ENCODE measurements around the gene MPZ.
A peak's percentile ranks its signal among the peaks of the same experiment; 100 is the strongest.
"Not testable (repeated sequence)": the region's sequence is repeated elsewhere in the genome, so short reads cannot be mapped to it uniquely, and the experiment has no call there.

MPZ gene

DNA sequence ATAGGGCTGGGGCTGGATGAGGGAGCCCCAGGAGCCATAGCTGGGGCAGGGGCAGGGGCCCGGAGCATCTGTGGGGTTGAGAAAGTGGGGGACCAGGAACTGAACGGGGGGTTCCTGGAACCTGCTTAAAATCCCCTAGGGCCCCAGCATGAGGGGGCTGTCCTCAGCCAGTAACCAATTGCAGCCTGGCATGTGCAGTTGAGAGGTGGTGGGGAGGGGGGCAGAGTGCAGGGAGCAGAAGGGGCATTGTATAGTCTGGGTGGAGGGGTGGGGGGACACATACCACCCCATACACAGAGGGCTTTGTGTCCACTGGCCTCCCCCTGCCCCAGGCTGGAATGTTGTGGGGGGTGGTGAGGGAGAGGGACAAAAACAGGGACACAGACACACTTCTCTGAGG is at the start of gene MPZ:
Gene MPZ, minus strand, starts transcription at position 101 of the 400 bp plus-strand sequence. Its CDS starts 63 bp downstream, at position 38.
- DNase-seq (ENCODE audit: low read depth), result no peak

DNA sequence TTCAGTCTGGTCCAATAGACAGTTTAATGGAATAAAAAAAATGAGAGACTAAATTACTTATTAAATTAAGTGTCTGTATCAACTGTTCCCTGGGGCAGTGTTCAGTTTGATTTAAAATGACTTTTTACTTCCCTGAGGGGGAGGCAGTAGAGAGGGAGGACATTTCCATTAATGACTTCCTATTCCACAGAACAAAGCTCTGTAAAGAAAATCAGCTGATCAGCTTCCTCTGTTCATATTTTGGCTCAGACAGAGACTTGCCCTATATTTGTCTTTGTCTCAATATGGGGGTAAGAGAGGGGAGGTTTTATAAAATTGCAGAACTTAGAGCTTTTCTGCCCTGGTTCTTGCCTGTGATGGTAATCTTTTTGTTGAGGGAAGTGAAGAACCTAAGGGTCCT is 49.5 kb upstream of the MPZ start:
- DNase-seq (ENCODE audit: low read depth), result no peak

DNA sequence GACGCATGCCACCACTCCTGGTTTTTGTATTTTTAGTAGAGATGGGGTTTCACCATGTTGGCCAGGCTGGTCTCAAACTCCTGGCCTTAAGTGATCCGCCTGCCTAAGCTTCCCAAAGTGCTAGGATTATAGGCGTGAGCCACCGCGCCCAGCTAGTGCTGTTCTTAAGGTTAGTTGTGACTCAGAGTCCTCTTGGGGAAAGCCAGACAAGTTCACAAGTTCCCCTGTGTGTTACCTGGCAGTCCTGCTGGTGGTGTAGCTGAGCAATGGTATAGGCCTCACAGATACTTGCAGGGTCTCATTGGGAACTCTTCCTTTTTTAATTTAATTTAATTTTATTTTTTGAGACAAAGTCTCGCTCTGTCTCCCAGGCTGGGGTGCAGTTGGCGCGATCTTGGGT is 47.3 kb upstream of the MPZ start:
- DNase-seq (ENCODE audit: low read depth), result no peak

DNA sequence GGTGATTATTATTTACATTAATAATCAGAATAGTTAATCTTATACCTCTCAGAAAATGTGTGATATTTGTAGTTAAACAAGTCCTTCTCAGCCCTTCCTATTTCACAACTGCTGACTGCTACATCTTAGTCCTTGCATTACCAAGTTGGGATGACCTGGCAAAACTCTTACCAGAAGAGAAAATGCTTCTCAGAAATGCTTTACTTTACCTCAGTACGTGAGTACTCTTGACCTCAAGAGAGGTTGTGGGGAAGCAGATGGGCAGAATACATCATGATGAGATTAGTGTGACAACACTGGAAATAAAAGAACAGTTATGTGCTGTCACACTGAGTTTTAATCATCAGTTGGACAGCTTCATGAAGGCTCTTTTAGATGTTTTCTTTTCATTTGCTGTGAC is 41.7 kb upstream of the MPZ start:
- no peak for DNase-seq (ENCODE audit: low read depth)

DNA sequence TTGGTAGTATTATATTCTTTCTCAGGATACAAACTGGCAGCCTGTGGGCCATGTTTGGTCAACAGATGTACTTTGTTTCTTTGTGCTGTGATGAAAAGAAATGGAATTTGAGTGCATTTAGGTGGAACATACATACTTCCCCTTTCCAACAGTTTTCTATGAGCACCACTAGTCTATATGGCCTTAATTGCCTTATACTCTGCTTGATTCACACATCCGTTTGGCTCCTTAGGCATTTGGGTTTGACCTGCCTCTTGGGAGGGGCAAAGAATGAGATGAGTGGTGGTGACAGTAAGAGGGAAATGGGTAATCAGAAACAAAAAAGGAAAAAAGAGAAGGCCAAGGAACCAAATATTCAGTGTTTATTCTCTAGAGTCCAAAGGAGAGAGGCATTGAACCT is 40.9 kb upstream of the MPZ start:
- no peak for DNase-seq (ENCODE audit: low read depth)

DNA sequence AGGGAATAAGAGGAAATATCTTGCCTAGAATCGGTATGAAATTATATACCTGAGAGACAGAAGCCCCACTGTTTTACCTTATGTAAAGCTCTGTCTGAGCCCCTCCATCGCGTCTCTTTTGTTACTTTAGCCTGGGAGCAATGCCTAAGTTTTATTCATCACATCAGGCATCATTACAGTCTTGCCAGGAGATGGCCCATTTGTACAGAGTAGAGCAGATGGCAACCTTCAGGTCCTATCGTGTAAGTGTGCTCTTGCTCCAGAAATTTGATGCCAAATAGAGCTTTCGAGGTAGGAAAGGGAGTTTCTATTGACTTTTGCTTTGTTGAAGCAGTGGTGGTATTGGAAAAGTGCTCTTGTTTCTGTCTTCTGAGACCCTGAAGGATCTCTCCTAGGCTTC is 33.1 kb upstream of the MPZ start:
- DNase-seq (ENCODE audit: low read depth), result no peak

DNA sequence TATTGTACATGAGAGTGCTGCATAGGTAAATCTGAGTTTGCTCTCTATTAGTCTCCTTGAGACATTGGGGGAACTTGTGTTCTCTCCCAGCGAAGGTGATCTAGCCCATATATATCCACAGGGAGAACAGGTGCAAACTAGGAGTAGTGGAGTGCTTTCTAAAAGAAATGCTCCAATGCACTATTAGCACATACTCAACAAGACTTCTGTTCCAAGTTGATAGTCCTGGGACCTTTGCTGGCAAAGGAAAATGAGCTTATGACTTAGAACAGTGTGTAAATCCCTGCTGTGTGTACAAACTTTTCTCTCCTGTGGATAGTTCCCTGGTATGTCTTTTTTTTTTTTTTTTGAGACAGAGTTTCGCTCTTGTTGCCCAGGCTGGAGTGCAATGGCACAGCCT is 32.4 kb upstream of the MPZ start:
- DNase-seq (ENCODE audit: low read depth), result no peak

DNA sequence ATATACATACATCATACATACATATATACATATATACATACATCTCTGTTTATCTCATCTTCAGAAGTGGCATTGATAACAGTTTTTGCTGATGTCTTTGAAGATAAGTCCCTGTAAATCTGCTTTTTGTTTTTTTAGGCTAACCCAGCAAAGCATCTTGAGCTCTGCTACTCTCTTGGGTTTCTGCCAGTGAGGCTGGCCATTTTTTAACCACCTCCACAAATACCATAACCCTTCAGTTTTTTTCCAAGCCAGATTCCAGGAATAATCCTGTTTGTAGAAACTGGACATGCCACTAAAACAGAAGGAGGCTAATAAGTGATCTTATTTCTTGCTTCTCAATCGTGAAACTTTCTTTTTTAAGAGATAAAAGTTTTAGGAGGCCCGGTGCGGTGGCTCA is 26.0 kb upstream of the MPZ start:
- DNase-seq (ENCODE audit: low read depth), result no peak

DNA sequence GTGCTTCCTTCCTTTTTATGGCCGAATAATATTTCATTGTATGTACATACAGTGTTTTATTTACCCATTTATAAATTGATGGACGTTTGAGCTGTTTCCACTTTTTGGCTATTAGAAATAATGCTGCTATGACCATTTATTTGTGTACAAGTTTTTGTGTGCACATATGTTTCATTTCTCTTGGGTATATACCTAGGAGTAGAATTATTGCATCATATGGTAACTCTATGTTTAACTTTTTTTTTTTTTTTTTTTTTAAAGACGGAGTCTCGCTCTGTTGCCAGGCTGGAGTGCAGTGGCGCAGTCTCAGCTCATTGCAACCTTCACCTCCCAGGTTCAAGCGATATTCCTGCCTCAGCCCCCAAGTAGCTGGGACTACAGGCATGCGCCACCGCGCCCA is 23.4 kb upstream of the MPZ start:
- DNase-seq (ENCODE audit: low read depth), result no peak

DNA sequence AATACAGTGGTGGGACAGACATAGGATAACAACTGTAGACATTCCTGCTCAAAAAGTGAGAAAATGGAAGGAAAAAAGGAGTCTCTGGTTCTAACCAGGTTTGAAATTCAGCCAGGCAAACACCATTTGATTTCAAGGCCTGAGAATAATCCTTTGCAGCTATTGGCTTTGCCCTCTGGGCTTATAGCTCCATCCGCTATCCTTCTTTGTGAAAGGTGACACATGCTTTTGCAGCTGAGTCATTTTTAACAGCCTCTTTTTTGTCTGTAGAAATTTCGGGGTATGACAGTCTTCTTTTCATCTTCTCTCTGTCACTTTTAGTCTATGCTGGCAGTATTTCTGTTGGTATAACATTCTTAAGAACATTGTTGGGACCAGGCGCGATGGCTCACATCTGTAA is 20.6 kb upstream of the MPZ start:
- no peak for DNase-seq (ENCODE audit: low read depth)

DNA sequence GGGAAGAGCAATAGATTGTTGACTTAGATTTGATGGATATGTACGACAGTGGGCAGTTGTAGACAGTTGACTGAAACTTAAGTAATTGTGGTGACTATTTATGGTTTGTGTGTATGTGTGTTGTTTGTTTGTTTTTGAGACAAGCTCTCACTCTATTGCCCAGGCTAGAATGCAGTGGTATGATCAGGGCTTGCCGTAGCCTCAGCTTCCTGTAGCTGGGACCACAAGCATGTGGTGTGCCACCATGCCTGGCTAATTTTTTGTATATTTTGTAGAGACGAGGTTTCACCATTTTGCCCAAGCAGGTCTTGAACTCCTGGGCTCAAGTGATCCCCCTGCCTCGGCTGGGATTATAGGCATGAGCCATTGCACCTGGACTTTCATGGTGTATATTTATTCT is 14.3 kb upstream of the MPZ start:
- DNase-seq (ENCODE audit: low read depth), result no peak

DNA sequence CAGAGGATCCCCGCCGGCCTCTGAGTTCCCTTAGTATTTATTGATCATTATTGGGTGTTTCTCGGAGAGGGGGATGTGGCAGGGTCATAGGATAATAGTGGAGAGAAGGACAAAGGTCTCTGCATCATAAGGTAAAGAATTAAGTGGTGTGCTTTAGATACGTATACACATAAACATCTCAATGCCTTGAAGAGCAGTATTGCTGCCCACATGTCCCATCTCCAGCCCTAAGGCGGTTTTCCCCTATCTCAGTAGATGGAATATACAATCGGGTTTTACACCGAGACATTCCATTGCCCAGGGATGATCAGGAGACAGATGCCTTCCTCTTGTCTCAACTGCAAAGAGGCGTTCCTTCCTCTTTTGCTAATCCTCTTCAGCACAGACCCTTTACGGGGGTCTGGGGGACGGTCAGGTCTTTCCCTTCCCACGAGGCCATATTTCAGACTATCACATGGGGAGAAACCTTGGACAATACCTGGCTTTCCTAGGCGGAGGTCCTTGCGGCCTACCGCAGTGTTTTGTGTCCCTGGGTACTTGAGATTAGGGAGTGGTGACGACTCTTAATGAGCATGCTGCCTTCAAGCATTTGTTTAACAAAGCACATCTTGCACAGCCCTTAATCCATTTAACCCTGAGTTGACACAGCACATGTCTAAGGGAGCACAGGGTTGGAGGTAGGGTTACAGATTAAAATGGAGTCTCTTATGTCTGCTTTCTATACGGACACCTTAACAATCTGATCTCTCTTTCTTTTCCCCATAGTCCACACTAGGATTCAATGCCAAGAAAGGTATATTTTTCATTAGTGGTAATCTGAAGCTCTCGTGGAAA is 6.3 kb upstream of the MPZ start:
- not testable (repeated sequence) for DNase-seq (ENCODE audit: low read depth)

DNA sequence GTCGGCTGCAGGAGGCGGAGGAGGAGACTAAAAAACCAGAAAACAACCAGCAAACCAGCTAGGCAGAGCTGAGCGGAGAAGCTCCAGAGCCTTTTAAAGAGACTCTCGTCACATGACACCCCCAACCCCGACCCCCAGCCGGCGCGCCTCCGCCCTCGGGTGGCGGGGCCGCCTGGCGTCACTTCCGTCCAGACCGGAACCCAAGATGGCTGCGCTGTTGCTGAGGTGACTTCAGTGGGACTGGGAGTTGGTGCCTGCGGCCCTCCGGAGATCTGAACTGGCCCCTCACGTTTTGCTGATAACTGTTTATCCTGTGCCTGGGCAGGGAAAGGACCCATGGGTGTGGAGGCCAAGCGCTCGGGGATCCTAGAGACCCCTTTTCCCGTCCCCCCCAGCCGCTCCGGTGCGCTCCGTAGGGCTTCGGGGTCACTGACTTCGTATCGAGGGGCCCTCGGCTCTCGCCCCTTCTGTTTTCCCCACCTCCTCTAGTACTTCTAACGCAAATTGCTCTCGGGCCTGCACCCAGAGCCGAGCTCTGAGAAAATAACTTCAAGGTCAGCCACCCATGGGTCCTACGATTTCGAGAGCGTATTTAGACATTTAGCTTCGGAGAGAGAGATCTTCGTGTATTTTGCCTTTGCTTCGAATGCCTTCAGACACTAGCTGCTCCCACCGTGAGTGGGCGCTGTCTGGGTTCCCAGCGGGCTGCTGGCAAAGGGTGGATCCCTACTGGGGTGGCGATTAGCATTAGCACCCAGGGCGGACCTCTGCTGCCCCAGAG is 4.6 kb upstream of the MPZ start, which contains the start of gene SDHC:
Gene SDHC, plus strand, starts transcription at position 181 of the 781 bp plus-strand sequence. Its CDS starts 25 bp downstream, at position 206.
- DNase-seq (ENCODE audit: low read depth), result peak; percentile 60

DNA sequence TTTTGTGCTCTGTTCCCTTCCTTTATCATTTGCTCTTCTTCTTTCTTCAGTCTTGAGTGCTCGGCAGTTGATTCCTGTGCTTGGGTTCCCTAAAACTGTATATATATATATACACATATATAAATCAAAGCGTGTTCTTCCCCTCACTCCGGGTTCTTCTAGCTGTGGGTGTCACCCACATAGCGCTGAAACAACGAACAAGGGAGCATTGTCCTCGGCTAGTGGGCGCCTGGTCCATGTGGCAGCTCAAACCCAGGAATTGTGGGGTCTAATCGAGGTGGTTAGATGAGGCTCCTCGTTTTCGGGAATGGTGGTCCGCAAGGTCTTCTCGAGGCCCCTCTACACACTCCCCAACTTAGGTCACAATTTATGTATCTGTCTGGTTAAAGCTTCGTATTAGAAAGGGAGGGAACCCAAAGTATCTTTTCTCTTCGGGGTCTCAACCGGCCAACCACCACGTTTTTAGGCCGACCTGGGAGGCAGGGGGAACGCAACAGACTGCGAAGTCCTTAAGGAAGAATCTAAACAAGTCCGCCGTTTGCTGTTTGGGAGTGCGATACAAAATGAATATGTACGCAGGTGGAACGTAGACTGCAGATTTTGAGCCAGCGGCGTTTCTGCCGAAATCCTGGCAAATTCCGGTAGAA is 3.9 kb upstream of the MPZ start:
- DNase-seq (ENCODE audit: low read depth), result no peak

DNA sequence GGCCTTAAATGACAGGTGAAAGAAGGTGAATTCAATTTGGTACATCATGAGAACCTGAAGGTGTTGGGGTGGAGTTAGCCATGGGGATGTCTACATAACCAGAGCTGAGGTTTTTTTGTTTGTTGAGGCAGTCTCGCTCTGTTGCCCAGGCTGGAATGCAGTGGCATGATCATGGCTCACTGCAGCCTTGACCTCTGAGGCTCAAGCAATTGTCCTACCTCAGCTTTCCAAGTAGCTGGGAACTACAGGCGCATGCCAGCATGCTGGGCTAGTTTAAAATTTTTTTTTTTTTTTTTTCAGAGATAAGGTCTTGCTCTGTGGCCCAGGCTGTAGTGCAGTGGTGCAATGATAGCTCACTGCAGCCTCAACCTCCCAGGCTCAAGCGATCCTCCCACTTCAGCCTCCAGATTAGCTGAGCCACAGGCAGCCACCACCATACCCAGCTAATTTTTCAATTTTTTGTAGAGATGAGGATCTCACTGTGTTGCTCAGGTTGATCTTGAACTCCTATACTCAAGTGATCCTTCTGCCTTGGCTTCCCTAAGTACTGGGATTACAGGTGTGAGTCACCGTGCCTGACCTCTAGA is 1.9 kb upstream of the MPZ start:
- no peak for DNase-seq (ENCODE audit: low read depth)

DNA sequence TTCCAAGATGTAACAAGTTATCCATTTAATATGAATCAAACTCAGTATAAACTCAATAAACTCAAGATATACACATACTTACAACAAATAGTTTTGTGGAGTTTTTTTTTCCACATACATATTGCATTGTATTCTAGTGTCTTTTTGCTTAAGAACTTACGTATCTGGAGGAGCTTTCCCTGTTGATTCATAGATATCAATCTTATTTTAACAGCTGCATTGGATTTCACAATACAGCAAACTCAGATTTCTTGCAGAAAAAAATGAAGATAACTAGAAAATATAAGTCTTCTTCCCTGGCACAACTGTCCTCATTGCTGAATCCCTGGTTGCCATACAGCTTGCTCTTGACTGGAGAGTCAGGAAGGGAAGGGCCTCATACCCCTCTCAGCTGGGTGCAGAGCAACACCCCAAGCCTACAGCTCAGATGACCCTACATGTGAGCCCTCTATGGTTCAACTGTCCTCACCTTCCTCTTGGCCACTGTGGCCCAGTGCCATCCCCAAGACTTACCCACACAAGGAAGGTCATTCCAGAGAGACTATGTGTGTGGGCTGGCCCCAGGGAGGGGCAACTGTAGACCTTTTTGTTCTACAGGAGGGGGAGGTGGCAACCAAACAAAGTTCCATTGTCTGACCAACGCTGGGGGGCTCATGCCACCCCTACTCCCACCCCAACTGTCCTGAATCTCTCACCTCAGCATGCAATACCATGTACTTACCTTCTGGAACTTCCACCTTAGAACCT is 1.7 kb downstream of the MPZ start:
- DNase-seq (ENCODE audit: low read depth), result no peak

DNA sequence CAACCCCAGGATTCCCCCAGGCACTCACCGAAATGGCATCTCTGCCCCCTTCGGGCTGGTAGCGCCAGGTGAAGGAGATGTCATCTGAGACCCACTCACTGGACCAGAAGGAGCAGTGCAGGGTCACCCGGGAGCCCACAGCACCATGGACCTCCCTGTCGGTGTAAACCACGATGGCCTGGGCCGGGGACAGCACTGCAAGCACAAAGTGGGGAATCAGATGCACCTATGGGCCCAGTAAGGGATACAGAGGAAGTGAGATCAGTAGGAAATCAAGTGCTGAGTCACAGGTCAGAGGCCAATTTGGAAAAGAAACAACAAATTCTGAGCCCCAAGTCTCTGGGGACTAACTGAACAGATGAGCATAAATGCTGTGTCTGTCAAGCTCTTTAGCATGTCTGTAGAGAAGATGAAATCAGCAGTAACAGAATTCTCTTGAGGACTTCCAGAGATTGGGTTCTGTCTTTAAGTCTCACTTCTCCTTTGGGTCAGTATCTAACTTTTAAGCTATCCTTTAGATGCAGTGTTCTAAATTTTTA is 2.5 kb downstream of the MPZ start:
- no peak for DNase-seq (ENCODE audit: low read depth)

DNA sequence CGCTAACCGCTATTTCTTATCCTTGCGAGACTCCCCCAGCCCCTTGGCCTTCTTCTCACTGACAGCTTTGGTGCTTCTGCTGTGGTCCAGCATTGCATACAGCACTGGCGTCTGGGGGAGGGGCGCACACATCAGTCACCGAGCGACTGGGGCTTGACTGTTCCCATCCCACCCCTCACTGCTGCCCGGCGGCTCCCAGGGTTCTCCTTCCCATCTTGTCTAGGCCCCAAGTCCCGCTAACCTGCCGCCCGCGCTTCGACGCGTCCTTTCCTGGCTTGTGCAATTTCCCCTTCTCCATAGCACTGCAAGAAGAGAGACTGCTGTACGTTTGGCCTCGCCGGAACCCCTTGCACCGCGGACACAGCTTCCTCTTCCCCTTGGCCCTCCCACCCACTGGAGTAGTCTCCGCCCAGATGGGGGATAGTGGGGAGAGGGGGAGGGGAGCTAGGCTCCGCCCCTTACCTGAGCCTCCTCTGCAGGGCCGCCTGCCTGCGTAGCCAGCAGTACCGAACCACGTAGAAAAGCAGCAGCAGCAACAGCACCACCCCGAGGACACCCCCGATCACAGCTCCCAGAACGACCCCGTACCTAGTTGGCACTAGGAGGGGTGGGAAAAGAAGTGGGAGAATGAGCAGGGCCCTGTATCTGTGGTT is 3.8 kb downstream of the MPZ start:
- no peak for DNase-seq (ENCODE audit: low read depth)

DNA sequence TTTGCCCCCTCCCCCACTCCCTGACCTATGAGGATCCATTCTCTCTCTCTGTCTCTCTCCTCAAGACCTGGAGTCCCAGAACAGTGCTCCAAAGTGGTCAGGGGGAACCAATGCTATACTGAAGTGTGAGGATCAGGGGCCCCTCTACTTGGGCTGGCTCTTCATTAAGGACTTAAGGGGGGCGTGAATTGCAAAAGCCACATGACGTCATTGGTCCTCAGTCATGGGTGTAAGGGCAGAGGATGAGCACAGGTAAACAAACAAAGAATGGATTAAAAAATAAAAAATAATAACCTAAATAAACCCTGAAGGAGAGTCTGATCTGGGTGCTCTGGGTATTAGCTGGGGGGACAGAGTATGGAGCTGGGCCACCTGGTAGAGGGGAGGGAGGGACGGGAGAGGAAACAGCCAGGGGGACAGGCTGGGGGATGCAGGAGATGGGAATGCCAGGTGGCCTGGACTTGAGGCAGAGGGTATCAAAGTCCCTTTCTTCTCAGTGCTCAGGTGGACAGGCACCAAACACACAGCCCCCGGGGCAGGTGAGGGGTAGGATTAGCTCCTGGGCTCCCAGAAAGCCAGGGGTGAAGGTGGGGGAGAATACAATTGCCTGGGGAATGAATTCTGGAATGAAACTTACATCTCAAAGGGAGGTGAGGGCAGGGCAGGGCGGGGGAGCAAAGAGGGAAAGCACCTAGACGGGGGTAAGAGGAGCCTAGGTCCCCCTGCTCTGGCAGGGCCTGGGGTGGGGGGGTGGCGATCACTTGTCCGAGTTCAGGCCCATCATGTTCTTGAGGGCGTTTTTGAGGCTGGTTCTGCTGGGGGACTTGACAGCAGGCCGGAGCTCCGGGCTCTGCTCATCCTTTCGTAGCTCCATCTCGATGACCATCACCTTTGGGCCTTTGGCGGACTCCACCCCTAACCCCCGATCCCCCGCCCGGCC is 4.6 kb downstream of the MPZ start:
- DNase-seq (ENCODE audit: low read depth), result no peak

DNA sequence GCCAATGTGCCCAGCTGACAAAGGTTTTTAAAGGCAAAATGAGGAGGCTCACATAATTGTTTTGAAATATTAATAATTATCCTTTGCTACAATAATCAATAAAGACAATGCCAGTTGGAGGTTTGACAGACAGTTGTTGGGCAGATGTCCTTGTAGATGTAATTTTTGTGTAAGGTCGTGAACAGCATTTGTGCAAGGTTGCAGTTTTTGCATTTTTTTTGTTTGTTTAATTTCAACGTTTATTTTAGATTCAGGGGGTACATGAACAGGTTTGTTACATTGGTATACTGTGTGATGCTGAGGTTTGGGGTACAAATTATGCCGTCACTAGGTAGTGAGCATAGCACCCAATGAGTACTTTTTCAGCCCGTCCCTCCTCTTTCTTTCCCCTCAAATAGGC is 9.3 kb downstream of the MPZ start:
- DNase-seq (ENCODE audit: low read depth), result no peak

All from non-pigmented ciliary epithelial cell (primary cell).